ENCODE data around the gene AKR1D1.

DNA sequence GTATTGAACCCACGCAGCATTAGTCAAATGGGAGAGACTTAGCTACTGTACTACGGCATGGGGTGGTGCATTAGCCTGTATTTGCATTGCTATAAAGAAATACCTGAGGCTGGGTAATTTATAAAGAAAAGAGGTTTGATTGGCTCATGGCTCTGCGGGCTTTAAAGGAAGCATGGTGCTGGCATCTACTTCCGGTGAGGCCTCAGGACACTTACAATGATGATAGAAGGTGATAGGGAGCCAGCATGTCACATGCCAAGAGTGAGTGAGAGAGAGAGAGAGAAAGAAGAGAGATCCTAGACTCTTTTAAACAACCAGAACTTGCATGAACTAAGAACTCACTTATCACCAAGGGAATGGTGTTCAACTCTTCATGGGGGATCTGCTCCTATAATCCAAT, 47.1 kb upstream of the AKR1D1 start:
- TF ChIP-seq EZH2 (IDR thresholded peaks at IDR 0.05), result no peak
- TF ChIP-seq, protein P1, sequence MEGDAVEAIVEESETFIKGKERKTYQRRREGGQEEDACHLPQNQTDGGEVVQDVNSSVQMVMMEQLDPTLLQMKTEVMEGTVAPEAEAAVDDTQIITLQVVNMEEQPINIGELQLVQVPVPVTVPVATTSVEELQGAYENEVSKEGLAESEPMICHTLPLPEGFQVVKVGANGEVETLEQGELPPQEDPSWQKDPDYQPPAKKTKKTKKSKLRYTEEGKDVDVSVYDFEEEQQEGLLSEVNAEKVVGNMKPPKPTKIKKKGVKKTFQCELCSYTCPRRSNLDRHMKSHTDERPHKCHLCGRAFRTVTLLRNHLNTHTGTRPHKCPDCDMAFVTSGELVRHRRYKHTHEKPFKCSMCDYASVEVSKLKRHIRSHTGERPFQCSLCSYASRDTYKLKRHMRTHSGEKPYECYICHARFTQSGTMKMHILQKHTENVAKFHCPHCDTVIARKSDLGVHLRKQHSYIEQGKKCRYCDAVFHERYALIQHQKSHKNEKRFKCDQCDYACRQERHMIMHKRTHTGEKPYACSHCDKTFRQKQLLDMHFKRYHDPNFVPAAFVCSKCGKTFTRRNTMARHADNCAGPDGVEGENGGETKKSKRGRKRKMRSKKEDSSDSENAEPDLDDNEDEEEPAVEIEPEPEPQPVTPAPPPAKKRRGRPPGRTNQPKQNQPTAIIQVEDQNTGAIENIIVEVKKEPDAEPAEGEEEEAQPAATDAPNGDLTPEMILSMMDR (IDR thresholded peaks at IDR 0.05), result no peak

All from neural progenitor cell (in vitro differentiated cells).